ENCODE data around the gene HHIPL1. TPM values are rescaled to one million over a fixed set of nuclear protein-coding genes. Genes with fewer than 3 reads are reported as not detected.

Gene HHIPL1
- total RNA-seq, 1 experiment from 2014 or later, result not detected

- DNase-seq (ENCODE audit: low spot score), result no peak
Observed at GRCh38 chr14:99708449-99708848, 63.5 kb downstream of the HHIPL1 start.

DNA sequence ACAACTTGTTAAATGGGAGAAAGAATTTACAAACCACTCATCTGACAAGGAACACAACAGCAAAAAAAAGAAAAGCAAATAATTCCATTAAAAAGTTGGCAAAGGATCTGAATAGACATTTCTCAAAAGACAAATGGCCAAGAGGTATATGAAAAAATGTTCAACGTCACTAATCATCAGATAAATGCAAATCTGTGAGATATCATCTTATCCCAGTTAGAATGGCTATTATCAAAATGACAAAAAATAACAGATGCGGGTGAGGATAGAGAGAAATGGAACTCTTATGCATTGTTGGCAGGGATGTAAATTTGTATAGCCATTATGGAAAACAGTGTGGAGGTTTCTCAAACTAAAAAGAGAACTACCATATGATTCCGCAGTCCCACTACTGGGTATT is 69.0 kb downstream of the HHIPL1 start:
- no peak for DNase-seq (ENCODE audit: low spot score)

GRCh38 chr14:99715266-99716000 is 70.5 kb downstream of the HHIPL1 start:
- no peak for DNase-seq (ENCODE audit: low spot score)

GRCh38 chr14:99716091-99716849 is 71.3 kb downstream of the HHIPL1 start:
- DNase-seq (ENCODE audit: low spot score), result no peak

DNA sequence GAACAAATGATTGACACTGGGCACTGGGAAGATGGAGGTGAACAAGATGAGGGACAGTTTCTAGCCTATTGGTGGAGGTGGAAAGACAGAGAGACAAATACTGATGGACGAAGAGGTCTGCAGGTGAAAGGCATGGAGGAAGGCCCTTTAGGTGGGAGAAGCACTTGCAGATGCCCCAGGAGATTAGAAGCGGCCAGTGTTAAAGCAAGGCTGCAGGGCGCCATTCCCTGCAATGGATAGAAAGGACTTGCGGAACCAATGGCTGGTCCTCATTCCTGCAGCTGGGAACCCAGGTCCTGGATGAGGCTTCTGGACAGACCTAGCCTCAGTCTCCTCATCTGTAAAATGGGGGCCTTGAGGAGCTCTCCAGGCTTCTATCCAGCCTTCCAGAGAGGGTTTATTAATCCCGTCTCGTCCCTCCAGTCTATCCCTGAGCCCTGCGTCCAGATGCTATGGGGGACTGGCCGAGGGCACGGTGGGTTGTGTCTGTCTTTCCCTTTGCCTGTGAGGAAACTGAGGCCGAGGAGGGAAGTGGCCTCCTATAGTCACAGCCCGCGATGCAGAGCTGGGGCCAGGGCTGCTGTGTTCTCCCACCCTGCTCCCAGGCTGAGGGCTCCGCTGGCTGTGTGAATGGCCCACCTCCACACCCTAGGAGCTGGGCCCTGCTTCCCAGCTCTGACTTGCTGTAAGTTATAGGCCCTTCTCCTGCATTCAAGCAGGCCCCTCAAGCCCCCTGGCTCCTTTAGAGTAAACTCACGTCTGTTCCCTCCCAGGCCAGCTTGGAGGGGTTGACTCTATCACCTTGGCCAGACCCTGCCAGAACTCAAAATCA is 72.1 kb downstream of the HHIPL1 start:
- no peak for DNase-seq (ENCODE audit: low spot score)

DNA sequence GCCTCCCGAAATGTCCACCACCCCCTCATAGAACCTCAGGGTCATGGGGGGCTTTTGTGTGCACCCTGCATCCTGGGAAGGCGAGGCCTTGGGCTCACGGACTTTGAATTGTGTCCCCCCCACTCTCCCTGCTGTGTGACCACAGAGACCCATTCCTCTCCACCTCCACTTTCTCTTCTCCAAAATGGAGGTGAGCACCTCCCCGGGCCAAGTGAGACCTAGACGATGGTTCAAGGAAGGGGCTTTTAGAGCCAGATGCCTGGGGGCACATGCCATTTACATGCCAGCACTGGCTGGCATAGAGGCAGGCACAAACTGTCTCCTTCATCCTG is 72.7 kb downstream of the HHIPL1 start:
- no peak for DNase-seq (ENCODE audit: low spot score)

DNA sequence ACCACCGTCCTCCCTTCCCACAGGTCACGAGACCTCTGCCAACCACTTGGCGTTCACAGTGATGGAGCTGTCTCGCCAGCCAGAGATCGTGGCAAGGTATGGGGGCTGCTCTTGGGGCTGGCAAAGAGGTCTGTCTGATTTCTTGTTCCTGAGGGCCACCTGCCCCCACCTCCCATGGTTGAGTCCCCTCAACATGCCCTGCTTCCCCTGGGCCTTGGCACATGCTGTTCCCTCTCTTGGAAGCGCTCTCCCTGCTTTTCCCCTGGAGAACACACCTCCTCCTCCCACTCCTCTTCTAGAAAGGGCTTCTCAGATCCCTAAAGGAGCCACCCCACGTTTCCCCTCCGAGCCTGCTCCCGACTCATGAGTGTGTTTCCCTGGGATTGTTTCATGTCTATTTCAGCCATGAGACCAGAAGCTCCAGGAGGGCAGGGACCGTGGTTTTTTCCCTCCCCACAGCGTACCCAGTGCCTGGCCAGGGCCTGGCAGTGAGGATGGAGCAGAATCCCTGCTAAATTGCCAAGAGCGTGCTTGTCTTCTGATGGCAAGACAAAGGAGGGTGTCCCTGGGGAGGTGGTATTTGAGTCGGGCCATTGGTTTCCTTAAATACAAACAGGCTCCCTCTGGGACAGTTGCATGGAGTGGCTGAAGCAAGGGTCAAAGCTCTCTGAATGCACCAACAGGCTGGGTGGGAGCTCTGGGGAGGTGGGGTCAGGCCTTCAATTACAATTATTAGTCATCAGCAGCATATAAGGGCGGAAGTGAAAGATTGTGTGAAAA is 73.3 kb downstream of the HHIPL1 start:
- DNase-seq (ENCODE audit: low spot score), result no peak

DNA sequence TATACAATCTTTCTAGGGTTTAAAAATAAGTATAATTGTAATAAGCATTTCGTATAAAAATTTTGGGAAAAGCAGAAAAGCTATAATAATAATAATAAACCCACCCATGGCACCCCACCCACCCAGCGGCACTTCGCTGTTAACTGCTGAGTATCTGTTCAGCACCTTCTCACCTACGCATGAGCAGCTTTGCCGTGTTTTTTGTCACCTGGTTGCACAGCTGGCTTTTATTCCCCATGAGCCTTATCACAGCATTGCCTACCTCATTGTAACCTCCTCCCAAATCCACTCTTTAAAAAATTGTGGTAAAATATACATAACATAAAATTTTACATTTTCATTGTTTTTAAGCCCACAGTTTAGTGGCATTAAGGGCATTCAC is 73.9 kb downstream of the HHIPL1 start:
- no peak for DNase-seq (ENCODE audit: low spot score)

DNA sequence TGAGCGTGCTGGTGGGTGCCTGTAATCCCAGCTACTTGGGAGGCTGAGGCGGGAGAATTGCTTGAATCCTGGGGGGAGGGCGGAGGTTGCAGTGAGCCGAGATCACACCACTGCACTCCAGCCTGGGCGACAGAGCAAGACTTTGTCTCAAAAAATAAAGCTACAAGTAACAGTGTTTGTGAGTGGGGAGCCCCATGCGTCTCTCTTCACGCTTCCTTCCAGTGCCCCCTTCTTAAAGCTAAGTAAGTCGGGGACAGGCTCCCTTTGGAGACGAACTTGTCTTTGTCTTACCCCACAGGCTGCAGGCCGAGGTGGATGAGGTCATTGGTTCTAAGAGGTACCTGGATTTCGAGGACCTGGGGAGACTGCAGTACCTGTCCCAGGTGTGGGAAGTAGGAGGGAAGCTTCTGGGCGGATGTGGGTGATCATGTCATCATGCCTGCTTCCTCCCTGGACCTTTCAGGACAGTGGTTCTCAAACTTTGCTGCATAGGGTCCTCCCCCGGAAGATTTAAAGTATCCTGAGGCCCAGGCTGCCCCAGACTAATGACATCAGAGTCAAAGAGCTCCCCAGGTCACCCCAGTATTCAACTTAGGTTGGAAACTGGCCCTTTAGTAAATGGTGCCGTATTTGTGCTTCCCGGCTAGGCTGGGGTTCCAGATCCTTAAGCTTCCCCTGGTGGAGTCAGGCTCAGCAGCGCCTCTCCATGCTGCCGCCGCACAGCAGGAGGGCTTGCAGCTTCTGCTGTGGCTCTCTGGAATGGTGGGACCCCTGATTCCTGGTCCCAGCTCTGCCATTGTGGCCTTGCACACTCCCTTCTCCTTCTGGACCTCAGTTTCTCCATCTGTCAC is 76.2 kb downstream of the HHIPL1 start:
- no peak for DNase-seq (ENCODE audit: low spot score)

DNA sequence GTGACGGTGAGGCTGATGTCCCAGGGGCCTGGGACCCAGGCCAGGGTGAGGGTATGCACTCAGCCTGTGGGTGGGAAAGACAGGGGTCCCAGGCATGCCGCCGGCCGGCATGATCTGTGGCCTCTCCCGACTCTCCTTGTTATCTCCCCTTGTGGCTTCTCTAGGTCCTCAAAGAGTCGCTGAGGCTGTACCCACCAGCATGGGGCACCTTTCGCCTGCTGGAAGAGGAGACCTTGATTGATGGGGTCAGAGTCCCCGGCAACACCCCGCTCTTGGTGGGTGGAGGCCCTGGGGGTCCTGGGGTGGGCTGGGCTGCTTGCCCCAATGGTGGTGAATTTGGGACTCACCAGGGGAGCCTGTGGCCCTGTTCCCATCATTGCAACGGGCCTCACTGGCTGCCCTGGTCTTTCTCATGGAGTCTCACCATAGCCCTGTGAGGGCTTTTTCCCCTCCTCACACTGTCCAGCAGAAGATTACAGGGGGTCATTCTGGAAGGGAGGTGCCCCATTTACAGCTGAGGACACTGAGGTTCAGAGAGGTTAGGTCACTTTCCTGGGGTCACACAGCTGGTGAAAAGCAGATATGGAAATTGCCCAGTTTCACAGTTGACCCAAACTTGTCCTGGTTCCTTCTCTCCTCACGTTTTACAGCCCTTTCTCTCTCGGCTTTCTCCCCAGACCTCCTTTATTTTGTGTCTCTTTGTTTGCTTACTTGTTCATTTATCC is 77.0 kb downstream of the HHIPL1 start:
- DNase-seq (ENCODE audit: low spot score), result no peak

DNA sequence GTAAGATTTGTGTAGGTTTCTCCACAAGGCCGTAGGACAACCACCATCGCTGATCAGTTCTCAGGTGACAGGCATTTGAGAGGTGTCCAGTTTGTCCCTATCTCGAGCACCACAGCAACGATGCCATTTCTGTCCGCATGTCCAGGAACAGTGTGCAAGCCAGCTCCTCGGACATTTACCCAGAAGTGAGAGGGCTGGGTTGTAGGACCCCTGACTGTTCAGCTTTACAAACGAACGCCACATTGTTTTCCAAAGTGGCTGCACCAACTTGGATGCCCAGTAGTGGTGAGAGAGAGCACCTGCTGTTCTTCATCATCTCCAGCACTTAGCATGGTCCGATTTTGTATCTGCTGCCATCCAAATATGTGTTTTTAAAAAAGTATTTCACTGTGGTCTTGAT is 77.8 kb downstream of the HHIPL1 start:
- no peak for DNase-seq (ENCODE audit: low spot score)

DNA sequence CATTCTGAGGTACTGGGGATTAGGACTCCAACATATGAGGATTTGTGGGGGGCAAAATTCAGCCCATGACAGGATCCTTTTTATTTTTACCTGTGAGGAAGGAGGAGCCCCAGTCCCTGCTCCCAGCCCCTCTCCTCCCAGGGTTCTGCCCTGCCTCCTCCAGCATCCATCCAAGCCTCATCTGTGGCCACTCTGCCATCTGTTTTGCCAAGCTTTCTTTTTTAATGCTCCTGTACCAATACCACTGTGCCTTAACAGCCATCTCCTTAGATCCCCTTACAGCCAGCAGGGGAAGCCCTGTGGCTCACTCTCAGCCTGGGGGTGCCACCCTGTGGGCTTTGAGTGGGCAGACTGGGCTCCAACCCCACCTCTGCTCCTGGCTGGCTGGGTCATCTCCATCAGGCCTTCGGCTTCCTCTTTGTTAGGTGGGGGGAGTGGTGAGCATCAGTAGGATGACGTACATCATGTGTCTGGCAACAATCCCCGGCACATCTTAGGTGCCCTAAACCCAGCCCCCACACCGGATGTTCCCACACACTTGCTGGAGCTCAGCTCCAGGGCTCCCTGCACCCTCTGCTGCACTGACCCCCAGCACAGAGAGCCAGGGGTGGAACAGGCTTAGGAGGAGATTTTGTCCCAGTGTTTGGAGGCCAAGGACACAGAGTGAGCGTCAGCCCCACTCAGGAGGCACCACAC is 79.4 kb downstream of the HHIPL1 start:
- DNase-seq (ENCODE audit: low spot score), result no peak

DNA sequence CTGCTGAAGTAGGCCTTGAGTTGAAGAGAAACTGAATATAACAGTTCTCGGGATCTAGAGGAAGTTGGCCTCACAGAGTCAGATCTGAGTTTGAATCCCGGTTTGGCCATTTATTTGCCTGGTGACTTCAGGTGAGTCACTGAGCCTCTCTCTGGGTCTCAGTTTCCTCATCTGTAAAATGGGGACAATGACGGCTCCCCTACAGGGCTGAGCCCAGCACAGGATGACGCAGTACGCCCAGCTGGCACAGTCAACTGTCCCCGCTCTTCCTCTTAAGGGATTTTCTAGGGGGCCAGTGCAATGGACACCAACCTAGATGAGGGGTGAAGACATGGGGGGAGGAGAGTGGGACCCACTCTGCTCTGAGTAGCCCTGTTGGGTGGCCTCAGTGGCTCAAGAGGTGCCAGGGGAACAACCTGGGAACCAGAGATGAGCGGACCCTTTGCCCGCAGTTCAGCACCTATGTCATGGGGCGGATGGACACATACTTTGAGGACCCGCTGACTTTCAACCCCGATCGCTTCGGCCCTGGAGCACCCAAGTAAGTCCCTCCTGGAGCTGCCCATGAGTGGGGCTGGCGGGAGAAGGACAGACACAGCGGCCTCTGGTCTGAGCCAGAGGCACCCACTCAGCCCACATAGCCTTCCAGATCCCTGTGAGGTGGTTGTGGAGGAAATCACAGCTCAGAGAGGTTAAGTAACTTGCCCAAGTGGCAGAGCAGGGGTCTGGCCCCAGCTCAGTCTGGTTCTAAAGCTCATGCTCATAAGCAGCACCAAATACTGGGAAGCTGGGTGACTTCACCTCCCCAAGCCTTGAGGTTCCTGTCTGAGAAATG is 80.2 kb downstream of the HHIPL1 start:
- DNase-seq (ENCODE audit: low spot score), result no peak

DNA sequence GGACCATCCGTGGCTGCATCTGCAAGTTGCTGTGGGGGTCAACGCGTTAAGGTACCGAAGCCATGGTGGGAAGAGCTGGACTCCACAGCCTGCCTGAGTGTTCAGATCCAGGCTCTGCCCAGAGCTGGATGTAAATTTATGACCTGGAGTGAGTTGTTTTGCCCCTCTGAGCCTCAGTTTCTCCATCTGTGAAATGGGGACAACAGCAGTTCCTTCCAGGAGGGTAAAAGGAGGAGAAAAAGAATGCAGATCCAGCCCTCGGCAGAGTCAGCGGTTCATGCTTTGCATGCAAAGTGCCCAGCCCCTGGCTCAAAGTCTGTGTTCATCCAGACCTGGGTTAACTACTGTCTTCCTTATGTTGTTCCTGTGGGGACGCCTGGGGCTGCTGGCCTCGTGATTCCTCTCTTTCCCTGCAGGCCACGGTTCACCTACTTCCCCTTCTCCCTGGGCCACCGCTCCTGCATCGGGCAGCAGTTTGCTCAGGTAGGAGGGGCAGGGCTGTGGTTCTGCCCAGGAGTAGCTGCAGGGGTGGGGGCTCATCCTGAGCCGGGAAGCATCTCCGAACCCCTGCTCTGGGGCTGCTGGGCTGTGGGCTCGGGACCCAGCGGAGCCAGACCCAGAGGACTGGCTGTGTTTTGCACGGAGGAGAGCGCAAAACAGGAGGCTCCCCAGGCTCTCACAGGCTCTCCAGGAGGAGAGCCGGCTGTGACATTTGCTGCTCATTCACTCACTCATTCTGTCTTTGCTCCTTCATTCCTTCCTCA is 81.0 kb downstream of the HHIPL1 start:
- no peak for DNase-seq (ENCODE audit: low spot score)

- no peak for DNase-seq (ENCODE audit: low spot score)
Observed at GRCh38 chr14:99726538-99727095, 81.7 kb downstream of the HHIPL1 start.

- DNase-seq (ENCODE audit: low spot score), result no peak
Observed at GRCh38 chr14:99727096-99727870, 82.4 kb downstream of the HHIPL1 start.

Measured in HT-29 (cell line).